HG03575 (cell line): Measurements from ENCODE around the gene THRB.

Experiments
- ATAC-seq: cut with Tn5 transposase; IDR thresholded peaks from one replicate; pipeline ENCODE4 v1.9.1; 2021; ENCODE audit not compliant: unreplicated experiment, insufficient number of reproducible peaks, low FRiP score; ENCODE audit errors: extremely low read depth

Gene THRB

DNA sequence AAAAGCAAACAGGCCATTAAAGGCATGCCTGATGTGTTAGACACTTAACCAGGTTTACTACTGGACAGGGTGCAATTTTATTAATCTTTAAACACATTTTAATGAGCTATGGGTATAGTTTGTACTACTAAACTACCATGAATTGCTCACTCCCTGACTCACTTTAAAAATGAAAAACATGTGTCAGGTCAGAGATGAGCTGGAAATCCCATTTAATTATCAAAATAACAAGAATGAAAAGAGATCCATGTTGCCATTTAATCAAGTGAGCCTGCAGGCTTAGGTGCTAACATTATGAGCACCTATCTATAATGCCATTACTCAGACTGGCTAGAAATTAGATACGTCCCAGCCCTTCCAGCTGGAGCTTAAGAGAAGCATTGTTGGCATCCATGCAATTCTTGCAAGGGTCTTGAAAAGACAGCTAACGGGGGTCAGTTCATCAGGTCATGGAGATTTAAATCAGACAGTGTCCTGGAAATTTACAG lies 224.4 kb downstream of the THRB start:
- no peak for ATAC-seq

DNA sequence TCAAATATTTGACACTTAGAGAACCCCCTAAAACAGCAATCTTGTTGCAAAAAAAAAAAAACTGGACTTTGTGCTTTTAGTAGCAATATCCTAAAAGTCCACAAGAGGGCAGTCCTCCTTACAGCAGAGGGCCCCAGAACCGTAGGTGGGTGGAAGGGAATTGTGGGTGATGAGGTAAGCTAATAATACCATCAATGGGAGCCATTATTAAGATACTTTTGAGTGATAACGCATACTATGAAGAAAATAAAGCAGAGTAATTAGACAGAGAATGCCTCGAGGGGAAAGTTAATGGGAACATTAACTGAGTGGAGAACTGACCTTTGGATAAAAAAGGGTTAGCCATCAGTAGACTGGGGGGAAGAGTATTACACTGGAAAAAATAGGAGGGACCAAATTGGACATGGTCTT lies 229.9 kb downstream of the THRB start:
- ATAC-seq = no peak

DNA sequence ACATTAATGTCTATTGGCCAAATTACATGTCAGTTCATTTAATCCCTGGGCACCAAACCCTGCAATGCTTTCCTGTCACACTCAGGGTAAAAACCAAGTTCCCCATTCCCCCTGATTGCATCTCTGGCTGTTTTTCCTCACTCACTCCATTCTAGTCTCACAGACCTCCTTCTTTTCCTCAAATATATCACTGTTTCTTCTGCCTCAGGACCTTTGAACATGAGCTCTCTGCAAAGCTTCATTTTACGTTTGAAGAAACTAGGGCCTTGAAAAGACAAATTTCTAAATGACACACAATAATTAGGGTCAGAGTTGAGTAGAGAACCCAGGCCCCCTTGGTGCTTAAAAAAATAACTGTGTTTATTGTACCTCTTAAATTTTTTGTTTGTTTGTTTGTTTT lies 230.6 kb downstream of the THRB start:
- ATAC-seq = no peak

DNA sequence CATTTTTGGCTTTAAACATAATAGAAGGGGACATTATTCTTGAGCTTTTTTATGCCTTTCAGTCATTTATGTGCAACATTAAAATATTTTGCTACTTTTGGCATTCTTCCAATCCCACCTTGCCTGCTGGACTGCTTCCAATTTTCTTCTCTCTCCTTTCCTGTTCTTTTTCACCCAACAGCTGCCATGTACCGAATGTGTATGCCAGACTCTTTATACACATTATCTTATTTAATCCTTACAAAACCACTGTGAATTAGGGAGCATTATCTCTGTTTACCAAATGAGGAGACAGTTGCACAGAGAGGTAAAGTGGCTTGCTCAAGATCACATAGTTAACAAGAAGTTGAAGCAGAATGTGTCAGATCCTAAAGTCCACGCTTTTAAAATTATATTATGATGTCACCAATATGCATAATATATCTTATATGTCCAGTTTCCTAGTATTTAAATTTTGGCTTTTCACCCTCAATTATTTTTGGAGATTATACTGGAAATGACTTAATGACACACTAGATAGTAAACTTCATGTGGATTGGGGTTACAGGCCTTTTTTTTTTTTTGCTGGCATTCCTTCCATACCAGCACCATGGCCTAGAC lies 231.5 kb downstream of the THRB start:
- ATAC-seq = no peak

DNA sequence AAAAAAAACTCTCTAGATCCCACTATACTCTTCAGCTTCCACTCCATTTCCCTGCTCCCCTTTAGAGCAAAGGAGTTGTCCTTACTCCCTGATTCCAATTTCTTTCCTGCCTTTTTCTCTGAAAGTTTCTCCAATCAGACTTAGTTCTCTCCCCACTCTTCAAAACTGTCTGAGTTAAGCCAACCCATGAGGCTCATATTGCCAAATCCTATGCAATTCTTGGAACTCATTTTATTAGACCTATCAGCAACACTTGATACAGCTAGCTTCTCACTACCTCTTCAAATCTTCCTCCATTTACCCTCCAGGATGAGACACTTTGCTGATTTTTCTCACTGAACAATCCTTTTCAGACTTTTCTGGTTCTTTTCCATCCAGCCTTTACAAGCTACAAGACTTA lies 233.1 kb downstream of the THRB start:
- no peak for ATAC-seq

DNA sequence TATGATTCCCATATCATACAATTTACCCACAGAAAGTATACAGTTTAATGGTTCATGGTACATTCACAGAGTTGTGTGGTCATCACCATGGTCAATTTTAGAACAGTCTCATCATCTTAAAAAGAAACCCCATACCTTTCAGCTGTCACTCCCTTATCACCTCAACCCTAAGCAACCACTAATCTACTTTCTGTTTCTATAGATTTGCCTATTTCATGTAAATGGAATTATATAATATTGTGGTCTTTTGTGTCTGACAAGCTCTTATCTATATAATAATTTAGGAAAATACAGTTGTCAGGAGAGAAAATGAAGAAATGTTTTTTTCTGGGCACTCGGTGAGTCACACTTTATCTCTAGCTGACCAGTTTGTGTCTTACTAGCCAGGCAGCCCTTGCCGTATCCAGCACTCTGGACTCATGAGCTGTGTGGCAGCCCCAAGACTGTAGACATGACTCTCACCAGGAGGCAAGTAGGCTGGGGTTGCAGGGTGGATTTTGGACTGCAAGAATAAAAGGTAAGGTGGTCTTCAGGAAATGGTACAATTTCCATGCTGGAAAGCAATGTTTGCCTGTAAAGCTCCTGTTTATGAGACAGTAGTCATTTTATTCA lies 234.6 kb downstream of the THRB start:
- no peak for ATAC-seq

DNA sequence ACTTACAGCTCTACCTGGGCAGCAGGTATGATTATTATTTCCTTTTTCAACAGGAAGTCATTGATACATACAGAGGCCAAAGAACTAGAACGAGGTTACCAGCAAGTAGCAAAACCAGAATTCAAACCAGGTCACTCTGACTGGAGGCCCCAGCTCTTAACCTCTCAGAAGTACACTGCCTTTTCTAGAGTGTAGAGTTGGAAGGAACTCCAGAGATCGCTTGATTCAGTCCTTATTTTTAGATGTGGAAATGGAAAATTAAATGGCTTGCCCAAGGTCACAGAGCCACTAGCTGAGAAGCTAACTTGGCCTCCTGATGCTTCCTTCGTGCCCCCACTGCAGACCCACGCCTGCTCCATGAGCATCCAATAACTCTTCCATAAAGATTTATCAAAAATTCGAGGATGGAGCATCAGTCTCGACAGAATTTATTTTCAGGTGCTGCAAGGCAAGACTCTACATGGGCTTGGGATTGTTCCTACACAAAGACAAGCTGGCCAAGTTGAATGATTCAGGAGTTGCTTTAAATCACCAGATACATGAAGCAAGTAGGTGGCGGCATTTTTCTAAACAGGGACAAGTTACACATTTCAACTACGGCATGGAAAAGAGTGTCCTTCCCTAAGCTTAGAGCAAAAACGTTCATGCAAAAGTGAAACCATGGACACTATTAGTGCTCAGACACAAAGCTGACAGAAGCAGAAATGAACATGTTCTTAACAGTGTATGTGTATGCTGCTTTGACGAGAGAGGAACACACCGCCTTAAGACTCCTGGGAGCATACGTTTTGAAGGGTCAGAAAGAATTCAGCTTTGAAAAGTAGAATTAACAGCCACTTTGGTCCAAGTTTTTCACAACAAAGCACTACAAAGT lies 235.7 kb downstream of the THRB start:
- ATAC-seq = no peak

DNA sequence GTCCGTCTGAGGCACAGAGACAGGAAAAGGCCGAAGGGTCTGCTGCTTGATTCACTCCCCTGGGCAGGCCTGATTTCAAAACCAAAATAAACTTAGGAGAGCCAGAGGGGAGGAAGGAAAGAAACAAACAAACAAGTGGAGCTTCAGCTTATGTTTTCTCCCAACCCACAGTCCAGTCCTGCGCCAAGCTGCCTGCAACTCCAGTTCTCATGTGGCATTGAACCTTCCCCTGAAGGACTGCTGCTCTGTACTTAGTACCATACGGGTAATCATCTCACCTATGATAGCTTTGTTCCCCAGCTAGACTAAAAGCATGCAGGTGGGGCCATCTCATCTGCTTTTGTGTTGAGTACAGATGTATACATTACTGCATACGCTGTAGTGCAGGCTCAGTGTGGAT lies 236.4 kb downstream of the THRB start:
- ATAC-seq = no peak

DNA sequence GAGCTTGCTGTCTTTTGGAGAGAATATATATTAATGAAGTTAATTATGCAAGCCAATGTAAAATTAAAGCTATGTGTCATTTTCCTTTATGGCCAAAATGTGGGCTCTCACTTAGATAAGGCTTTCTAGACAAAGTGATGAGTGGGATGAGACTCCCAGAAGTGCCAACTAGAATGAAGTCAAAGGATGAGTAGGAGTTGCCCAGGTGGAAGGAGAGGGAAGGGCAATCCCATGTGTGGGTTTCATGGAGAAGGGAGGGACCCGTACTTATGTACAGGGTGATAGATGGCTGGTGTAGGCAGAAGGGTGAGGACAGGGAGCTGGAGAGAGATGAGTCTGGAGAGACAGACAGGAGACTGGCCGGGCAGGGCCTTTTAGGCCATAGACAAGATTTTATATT lies 239.2 kb downstream of the THRB start:
- no peak for ATAC-seq

DNA sequence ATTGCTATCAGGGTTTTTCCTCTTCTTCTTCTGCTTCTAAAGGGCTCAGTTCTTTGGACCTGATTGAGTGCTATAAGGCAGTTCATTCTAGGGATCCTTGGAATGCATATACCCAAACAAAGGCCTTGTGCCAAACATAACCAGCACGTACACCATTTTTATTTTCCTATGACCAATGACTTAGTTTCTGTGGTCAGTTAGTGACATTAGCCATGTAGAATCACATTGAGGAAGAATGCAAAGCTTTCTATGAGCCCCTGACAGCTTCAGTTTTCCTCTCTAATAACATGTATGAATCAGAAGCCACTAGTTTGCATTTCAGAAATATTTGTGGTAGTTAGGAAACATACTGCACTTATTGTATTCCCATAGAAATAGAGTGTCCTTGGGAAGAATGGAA lies 240.0 kb downstream of the THRB start:
- no peak for ATAC-seq

DNA sequence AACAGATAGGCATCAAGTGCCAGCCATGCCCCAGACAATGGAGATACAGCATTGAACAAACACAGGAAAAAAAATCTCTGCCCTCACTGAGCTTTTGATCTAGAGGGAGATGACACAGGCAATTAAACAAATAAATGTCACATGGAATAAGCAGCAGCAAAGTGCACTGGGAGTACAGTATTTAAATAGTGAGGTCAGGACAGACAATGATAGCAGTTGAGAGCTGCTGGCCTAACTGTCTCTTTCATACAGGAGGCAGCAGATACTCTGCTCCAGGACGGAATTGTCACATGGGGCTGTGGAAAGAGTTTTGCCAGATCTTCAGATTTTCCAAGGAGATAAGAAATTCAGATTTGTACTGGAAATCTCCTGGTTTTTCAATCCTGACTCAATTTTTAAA lies 241.3 kb downstream of the THRB start:
- ATAC-seq = no peak

DNA sequence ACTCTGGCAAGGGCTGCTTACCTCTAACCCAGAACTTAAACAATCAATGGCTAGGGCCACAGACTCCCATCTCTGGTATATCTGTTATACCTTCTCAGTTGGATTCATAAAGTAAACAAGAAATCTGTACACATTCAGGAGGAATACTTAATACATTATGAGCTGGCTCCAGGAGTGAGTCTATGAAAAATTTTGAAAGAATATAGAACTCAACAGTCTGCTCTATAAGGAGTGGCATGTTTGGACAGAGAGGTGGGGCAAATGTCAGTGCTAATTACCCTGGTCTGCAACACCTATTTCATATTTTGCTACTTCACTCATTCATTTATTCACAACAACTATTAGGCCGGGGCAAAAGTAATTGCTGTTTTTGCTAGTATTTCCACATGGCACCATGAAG lies 245.1 kb downstream of the THRB start:
- no peak for ATAC-seq

DNA sequence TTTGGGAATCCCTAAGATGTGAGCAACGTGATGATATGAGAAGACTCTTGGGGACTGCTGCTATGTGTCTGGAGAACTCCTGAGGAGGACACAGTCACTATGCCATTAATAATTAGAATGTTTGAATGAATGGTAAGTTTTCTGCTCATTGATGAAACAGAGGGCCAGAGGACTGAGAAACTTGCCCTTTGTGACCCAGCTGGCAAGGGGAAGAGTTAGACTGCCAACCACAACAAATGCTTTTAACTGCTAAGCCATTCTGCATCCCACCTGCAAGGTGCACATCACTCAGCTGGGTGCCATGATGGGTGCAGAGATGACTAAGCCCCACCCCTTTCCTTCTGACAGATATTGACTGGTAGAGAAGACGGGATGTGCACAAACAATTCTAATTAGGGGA lies 249.6 kb downstream of the THRB start:
- no peak for ATAC-seq

DNA sequence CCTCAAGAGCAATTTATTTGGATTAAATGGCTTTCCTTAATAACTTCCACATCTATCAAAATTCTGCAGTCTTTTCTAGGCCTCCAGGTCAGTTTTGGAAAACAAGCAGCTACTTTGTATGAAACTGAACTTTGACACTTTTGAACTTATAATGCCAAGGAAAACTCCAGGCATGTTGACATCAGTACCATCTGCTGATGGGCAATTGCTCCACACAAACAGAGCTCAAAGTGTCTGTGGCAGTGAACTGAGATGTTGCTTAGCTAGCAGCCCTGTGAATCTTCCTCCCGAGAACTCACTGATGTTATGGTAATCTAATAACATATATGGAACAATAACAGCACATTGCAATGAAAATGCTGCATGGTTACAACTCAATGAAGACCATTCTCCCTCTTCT lies 250.2 kb downstream of the THRB start:
- ATAC-seq = no peak

DNA sequence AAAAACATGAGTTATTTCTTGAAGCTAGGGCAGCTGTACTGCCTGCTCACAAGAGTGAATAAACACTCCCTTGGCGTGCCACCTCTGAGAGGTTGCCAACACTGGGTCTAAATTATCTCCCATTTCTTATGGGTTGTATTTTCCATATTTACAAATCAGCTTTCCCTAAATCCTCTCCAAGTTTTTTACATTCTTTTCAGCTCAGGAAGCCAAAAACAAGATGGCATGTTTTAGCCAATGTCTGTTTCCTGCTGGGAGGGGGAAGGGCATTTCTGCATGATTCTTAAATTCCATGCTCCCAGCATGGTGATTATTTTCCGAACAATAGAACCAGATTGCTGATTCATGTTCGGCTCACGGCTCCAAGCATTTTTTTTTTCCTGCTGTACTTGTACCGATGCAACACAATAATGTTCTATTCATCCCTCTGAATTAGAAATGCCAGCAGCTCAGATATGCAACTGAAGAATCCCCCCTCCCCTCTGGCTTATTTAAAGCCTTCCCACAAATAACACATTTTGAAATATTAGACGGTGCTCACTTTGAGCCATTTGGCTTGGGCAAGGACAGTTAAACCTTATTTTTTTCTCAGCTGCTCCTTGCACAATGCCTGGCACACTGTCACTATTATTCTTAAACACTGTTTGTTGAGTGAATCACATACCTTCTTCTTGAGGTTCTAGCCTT lies 252.5 kb downstream of the THRB start:
- no peak for ATAC-seq

DNA sequence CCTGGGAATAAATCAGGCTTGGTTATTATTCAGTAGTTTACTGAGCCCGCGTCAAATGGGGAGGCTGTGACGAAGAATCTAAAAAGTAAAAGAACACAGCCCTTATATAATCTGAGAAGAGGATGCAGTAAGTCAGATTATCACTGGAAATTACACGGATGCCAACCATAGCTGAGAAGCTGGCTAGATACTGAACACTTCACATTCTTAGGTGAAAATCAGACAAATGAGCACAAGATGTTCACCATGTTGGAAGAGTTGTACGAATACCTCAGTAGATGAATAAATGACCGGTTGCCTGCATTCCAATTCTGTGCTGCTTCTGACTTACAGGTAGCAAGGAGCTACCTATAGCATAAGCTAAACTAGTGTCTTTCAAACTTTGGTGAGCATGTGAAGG lies 254.3 kb downstream of the THRB start:
- ATAC-seq = no peak

DNA sequence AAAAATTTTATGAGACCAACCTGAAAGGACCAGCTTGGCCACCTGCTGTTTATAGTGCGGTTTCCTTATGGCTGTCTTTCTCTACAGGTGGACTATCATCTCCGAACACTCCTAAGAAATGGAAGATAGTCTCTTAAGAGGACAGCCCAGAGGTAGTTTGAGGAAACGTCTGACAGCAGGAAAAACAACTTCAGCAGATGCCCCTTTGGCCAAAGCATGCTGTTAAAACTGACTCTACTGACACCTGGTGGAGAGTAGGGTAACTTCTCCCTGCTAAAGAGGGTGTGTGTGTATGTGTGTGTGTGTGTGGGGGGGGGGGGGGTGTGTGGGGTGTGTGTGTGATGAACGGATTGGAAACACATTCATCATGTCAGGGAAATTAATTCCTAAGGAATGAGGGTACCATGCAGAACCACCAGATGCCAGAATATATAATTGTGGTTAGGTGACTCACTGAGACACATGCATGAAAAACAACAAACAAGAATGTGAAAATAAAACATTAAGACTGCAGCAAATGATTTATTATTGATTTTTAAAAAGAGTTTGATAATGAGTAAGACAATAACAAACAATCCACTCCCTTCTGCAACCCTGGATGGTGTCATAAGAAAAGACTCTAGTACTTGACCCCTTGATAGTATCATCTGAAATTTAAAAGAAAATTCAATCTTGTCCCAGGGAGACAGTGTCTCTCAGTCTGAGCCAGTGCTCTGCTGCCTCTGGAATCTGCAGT lies 256.5 kb downstream of the THRB start:
- ATAC-seq = no peak

DNA sequence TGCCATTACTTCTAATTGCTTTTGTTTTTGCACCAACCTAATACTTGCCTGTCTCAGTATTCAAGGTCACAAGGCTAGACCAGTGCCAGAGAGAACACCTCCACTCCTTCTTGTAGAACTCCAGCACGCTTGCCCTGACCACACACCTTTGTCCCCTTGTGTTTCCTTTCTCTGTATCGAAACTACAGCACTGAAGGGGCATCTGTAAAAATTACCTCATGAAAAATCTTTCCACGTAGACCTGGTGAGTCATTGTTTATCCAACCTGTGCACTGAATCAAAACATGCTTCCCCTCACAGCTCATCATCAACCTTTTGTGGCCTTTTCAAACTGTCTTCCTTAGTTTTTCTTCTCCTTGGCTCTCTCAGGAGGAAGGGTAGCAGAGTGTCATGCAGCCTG lies 259.5 kb downstream of the THRB start:
- ATAC-seq = no peak

DNA sequence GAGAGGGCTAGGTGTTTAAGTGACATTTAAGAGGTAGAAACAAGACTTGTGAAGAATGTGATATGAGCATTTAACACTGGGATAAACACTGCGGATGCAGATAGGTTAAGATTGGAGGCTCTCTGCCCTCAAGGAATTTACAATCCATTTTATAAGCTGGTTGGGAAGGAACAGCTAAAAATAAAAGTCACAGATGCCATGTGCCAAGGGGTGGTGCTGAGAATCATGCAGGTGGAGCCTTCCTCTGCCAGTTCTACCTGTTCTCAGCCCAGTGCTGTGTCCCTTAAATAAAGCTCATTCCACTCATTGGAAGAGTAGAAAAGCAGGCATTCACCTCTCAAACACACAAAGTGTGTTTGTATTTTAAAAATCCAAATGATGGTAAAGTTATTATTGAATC lies 261.9 kb downstream of the THRB start:
- ATAC-seq = no peak
